MM.1S (cell line): ENCODE results near the gene ENG.
A peak's percentile ranks its signal among the peaks of the same experiment; 100 is the strongest.

Experiments
- DNase-seq: peaks from one replicate; pipeline ENCODE4 v3.0.0-alpha.2; 2015
- H2AFZ ChIP-seq: fragments of 300-600 bp; sonication (generic); 2 replicates; pipeline ENCODE4 v1.6.0; 2016; ENCODE audit warnings: antibody characterized with exemption, low read length
- H3F3A ChIP-seq: fragments of 300-600 bp; sonication (generic); 2 replicates; pipeline ENCODE4 v1.6.1; 2016; ENCODE audit warnings: mild to moderate bottlenecking, antibody characterized with exemption, low read length, moderate library complexity, mixed read lengths; ENCODE audit not compliant: insufficient read depth
- H3K27ac ChIP-seq: fragments of 300-600 bp; sonication (generic); 2 replicates; pipeline ENCODE4 v1.5.1; 2016; ENCODE audit warnings: mild to moderate bottlenecking, low read length
- H3K27me3 ChIP-seq: fragments of 300-600 bp; sonication (generic); replicated peaks from 2 replicates; pipeline ENCODE4 v1.6.0; 2016; ENCODE audit warnings: low read length; ENCODE audit not compliant: insufficient read depth
- H3K36me3 ChIP-seq: fragments of 300-600 bp; sonication (generic); replicated peaks from 2 replicates; pipeline ENCODE4 v1.6.1; 2016; ENCODE audit warnings: mild to moderate bottlenecking, low read length, mixed read lengths; ENCODE audit not compliant: insufficient read depth
- H3K4me1 ChIP-seq: fragments of 300-600 bp; sonication (generic); 2 replicates; pipeline ENCODE4 v1.6.1; 2016; ENCODE audit warnings: low read length, mixed read lengths
- H3K4me2 ChIP-seq: fragments of 300-600 bp; sonication (generic); 2 replicates; pipeline ENCODE4 v1.6.0; 2016; ENCODE audit warnings: low read depth, low read length
- H3K4me3 ChIP-seq: fragments of 300-600 bp; sonication (generic); 2 replicates; pipeline ENCODE4 v1.5.1; 2016; ENCODE audit warnings: low read length, mixed read lengths
- H3K79me2 ChIP-seq: fragments of 300-600 bp; sonication (generic); 2 replicates; pipeline ENCODE4 v1.6.1; 2016; ENCODE audit warnings: mixed run types, low read length, mixed read lengths
- H3K9ac ChIP-seq: fragments of 300-600 bp; sonication (generic); 2 replicates; pipeline ENCODE4 v1.6.1; 2016; ENCODE audit warnings: low read length, mixed read lengths
- H3K9me2 ChIP-seq: fragments of 300-600 bp; sonication (generic); replicated peaks from 2 replicates; pipeline ENCODE4 v1.6.1; 2016; ENCODE audit warnings: mild to moderate bottlenecking, low read length, mixed read lengths; ENCODE audit not compliant: insufficient read depth
- H3K9me3 ChIP-seq: fragments of 300-600 bp; sonication (generic); replicated peaks from 2 replicates; pipeline ENCODE4 v1.6.1; 2016; ENCODE audit warnings: mild to moderate bottlenecking, low read length, mixed read lengths; ENCODE audit not compliant: insufficient read depth
- H4K20me1 ChIP-seq: fragments of 300-600 bp; sonication (generic); 2 replicates; pipeline ENCODE4 v1.6.1; 2016; ENCODE audit warnings: mild to moderate bottlenecking, low read length, moderate library complexity, mixed read lengths; ENCODE audit not compliant: insufficient read depth
- CTCF ChIP-seq: fragments of 300-600 bp; sonication (generic); IDR thresholded peaks from 2 replicates; pipeline ENCODE4 v1.5.1; 2016; ENCODE audit warnings: antibody characterized with exemption, low read length, mixed read lengths
- EZH2 ChIP-seq: fragments of 300-600 bp; sonication (generic); optimal IDR thresholded peaks from 2 replicates; pipeline ENCODE3; 2017; ENCODE audit warnings: low read depth, mild to moderate bottlenecking, antibody characterized with exemption, low read length, mixed read lengths
- EZH2phosphoT487 ChIP-seq: fragments of 300-600 bp; sonication (generic); IDR thresholded peaks from 2 replicates; pipeline ENCODE4 v1.6.1; 2018; ENCODE audit warnings: antibody characterized with exemption, low read length

ENG gene

GRCh38 chr9:127769929-127770582, 84.4 kb downstream of the ENG start:
- TF ChIP-seq EZH2phosphoT487: no peak
- no peak for TF ChIP-seq CTCF
- TF ChIP-seq EZH2: no peak
- no peaks in the 10 kb centered on the region for H3K27me3 ChIP-seq
- no peak overlapping the region for H2AFZ ChIP-seq
- peaks cover 54% of the 10 kb centered on the region for H3K79me2 ChIP-seq
- H3K4me1 ChIP-seq: peaks cover 23% of the 10 kb centered on the region
- H3K9me2 ChIP-seq: no peaks in the 10 kb centered on the region
- H3K9me3 ChIP-seq: no peaks in the 10 kb centered on the region
- H3K4me3 ChIP-seq: peak overlapping the region; percentile 74
- peaks cover 26% of the 10 kb centered on the region; the same call in 1 of the 2 replicates for H3F3A ChIP-seq
- no peaks in the 10 kb centered on the region for H4K20me1 ChIP-seq
- H3K36me3 ChIP-seq: peaks cover 6% of the 10 kb centered on the region; the same call in 1 of the 2 replicates
- peak overlapping the region; percentile 51; the same call in 1 of the 2 replicates for H3K9ac ChIP-seq
- peak overlapping the region; percentile 58; the same call in 1 of the 2 replicates for H3K27ac ChIP-seq
- peak overlapping the region; percentile 90 for H3K4me2 ChIP-seq
- no peak for DNase-seq

- H3K36me3 ChIP-seq: peaks cover 4% of the 10 kb centered on the region; the same call in 1 of the 2 replicates
- no peak overlapping the region for H3K4me2 ChIP-seq
- DNase-seq: no peak
- H2AFZ ChIP-seq: no peak overlapping the region
- peaks cover 25% of the 10 kb centered on the region; the same call in 1 of the 2 replicates for H3F3A ChIP-seq
- no peak overlapping the region for H3K4me3 ChIP-seq
- no peak overlapping the region for H3K9ac ChIP-seq
- TF ChIP-seq EZH2 (no peak), EZH2phosphoT487 (no peak), CTCF (no peak)
- peaks cover 20% of the 10 kb centered on the region for H3K4me1 ChIP-seq
- no peaks in the 10 kb centered on the region for H3K9me3 ChIP-seq
- no peaks in the 10 kb centered on the region for H4K20me1 ChIP-seq
- peaks cover 45% of the 10 kb centered on the region for H3K79me2 ChIP-seq
- no peaks in the 10 kb centered on the region for H3K9me2 ChIP-seq
- H3K27me3 ChIP-seq: no peaks in the 10 kb centered on the region
- no peak overlapping the region for H3K27ac ChIP-seq
These were observed 85.4 kb downstream of the ENG start for GRCh38 chr9:127769101-127769500.

GRCh38 chr9:127768698-127769097, 85.8 kb downstream of the ENG start:
- Histone ChIP-seq H3K4me2 (no peak overlapping the region), H3K27ac (no peak overlapping the region), H3K4me1 (peaks cover 20% of the 10 kb centered on the region), H3K79me2 (peaks cover 41% of the 10 kb centered on the region), H3K9me3 (no peaks in the 10 kb centered on the region), H3F3A (peaks cover 21% of the 10 kb centered on the region; the same call in 1 of the 2 replicates), H3K36me3 (no peaks in the 10 kb centered on the region; the same call in 1 of the 2 replicates), H3K9ac (no peak overlapping the region), H3K9me2 (no peaks in the 10 kb centered on the region), H3K27me3 (no peaks in the 10 kb centered on the region), H2AFZ (no peak overlapping the region), H4K20me1 (no peaks in the 10 kb centered on the region), H3K4me3 (no peak overlapping the region)
- TF ChIP-seq EZH2phosphoT487 (no peak), CTCF (no peak), EZH2 (no peak)
- no peak for DNase-seq
